HL-60 (cell line): ENCODE results near the gene HMX2.

Experiments used
- DNase-seq, 2 experiments: peaks; one replicate each; pipeline ENCODE4 v3.0.0-alpha.2; 2010 to 2020; ENCODE audit warnings: low read depth in 1 of 2, low spot score in 1 of 2
- H3K27ac ChIP-seq: fragments of 250-450 bp; sonication (Bioruptor Pico); replicated peaks from 2 replicates; pipeline ENCODE4 v1.5.1; 2020; ENCODE audit warnings: mild to moderate bottlenecking, moderate library complexity
- H3K27me3 ChIP-seq: fragments of 250-450 bp; sonication (Bioruptor Pico); 2 replicates; pipeline ENCODE4 v1.5.1; 2021; ENCODE audit warnings: mild to moderate bottlenecking, moderate library complexity; ENCODE audit not compliant: insufficient read depth, poor library complexity, severe bottlenecking
- H3K4me3 ChIP-seq: replicated peaks from 2 replicates; pipeline ENCODE4 v1.5.1; 2011; ENCODE audit warnings: mild to moderate bottlenecking, control low read depth, low read length; ENCODE audit not compliant: insufficient read depth
- GABPA ChIP-seq: IDR thresholded peaks from 2 replicates; pipeline ENCODE4 v1.6.1; 2012; ENCODE audit warnings: low read depth
- POLR2AphosphoS5 ChIP-seq: IDR thresholded peaks from 2 replicates; pipeline ENCODE4 v1.6.1; 2012; ENCODE audit warnings: low read depth
- REST ChIP-seq: IDR thresholded peaks from 2 replicates; pipeline ENCODE4 v1.6.1; 2012; ENCODE audit warnings: low read depth; ENCODE audit not compliant: insufficient replicate concordance
- SPI1 ChIP-seq: IDR thresholded peaks from 2 replicates; pipeline ENCODE4 v1.6.1; 2012; ENCODE audit warnings: low read depth, mild to moderate bottlenecking, borderline replicate concordance
- TF ChIP-seq, protein P1 (sequence below): IDR thresholded peaks from one replicate; pipeline ENCODE4 v1.5.1; 2011; ENCODE audit warnings: low read length, control low read depth, inconsistent platforms; ENCODE audit not compliant: insufficient read depth

Gene HMX2

DNA sequence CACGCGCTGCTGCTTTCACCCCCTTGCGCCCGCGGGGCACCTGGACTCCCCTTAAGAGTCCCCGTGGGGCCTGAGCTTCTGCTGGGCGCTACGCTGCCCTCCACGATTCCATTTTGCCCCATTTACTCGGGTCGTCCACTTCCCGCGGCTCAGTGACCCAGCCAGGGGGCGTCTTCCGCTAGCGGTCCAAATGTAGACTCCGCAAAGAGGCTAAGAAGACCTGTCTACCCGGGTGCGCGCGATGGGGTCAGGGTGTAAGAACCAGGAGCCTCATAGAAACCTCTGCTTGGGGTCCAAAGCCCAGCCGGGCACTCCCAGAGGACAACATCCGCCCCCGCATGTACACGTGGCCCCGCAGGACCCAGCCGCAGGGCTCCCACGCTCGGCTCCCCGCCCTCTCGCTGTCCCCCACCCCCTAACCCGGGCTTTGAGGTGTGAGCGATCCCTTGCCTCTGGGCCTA is 5.2 kb upstream of the HMX2 start:
- Histone ChIP-seq H3K27me3 (peaks cover 95% of the 10 kb centered on the region), H3K27ac (no peak overlapping the region), H3K4me3 (no peak overlapping the region)
- no peak for DNase-seq
- no peak for TF ChIP-seq POLR2AphosphoS5
- no peak for TF ChIP-seq SPI1
- TF ChIP-seq REST, result no peak
- TF ChIP-seq, protein P1, sequence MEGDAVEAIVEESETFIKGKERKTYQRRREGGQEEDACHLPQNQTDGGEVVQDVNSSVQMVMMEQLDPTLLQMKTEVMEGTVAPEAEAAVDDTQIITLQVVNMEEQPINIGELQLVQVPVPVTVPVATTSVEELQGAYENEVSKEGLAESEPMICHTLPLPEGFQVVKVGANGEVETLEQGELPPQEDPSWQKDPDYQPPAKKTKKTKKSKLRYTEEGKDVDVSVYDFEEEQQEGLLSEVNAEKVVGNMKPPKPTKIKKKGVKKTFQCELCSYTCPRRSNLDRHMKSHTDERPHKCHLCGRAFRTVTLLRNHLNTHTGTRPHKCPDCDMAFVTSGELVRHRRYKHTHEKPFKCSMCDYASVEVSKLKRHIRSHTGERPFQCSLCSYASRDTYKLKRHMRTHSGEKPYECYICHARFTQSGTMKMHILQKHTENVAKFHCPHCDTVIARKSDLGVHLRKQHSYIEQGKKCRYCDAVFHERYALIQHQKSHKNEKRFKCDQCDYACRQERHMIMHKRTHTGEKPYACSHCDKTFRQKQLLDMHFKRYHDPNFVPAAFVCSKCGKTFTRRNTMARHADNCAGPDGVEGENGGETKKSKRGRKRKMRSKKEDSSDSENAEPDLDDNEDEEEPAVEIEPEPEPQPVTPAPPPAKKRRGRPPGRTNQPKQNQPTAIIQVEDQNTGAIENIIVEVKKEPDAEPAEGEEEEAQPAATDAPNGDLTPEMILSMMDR, result no peak
- TF ChIP-seq GABPA, result no peak

DNA sequence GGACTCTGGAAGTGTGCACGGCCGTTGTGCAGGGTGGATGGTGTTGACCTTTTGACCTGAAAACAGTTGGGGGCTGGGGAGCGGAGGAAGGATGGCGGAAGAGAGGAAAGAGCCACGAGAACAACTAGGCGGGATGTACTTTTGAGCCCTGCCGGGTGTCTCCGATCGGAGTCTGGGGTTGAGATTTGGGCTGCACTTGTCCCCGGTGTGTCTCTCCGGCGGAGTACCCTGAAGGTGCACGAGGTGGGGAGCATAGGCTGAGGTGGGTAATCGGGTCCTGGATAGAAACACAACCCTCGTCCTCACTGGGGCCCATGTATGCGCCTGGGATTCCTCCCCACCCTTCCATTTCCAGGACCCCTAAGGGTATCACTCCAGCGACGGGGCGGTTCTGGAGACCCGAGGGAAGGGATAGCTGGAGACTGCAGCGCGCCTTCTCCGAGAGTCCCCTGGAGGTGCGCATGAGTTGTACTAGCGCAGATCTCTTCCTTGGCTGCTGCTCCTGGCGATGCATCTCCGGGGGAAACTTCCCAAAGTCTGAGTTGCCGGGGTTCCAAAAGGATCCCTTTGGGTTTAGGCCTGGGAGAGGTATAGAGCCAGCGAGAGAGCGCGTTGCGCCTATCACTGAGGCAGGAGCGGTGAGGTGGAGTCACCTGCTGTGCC is 4.6 kb upstream of the HMX2 start:
- H3K27ac ChIP-seq, result no peak overlapping the region
- peaks cover 95% of the 10 kb centered on the region for H3K27me3 ChIP-seq
- DNase-seq, result no peak
- TF ChIP-seq, protein P1, result no peak
- no peak for TF ChIP-seq SPI1
- H3K4me3 ChIP-seq, result no peak overlapping the region

- no peak overlapping the region for H3K4me3 ChIP-seq
Measured at GRCh38 chr10:123143825-123144168, 4.1 kb upstream of the HMX2 start.

DNA sequence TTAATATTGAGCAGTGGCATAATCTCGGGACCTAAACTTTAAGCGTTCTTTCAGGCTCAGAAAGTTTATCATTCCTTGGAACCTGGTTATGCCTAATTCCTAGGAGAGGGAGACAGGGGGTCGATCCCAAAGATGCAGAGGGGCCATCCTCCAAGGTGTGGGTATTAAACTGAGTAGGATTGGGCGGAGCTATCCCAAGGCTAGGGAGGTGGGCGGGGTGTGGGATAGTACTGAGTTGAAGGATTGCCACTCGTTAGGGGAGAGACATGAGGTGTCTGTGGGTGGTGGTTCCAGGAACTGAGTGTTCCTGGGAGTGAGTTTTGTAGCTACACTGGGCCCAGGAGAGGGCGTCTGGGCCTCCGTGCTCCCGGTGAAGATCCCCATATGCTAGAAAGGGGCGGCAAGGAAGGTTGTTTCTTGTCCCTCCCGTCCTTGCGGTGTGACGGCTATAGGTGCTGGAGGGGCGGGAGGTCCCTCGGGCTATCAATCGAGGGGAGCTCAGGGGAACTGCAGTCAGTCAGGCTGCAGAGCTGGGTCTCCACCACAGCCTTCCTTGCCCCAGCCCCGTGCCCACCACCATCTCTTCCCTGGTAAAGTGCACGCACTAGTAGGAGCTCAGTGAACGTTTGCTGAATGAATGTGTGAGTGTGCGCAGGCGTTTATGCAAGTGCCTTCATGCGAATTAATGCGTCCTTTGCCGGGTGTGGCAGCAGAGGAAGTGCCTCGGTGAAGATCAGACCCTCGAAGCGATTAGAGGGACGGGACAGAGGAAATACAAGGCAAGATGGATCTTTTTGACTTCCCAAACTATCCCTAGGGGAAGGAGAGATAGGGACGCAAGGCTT is 3.0 kb upstream of the HMX2 start:
- no peak overlapping the region for H3K4me3 ChIP-seq
- no peak overlapping the region for H3K27ac ChIP-seq
- TF ChIP-seq GABPA (no peak), SPI1 (no peak), POLR2AphosphoS5 (no peak), REST (no peak)
- TF ChIP-seq, protein P1, result no peak
- peaks cover 93% of the 10 kb centered on the region for H3K27me3 ChIP-seq
- DNase-seq, result no peak

More at GRCh38 chr10:123143825-123144168, 4.1 kb upstream of the HMX2 start:
- TF ChIP-seq GABPA, result no peak
- no peak for TF ChIP-seq POLR2AphosphoS5
- no peak for DNase-seq
- H3K27me3 ChIP-seq, result peaks cover 95% of the 10 kb centered on the region
- no peak overlapping the region for H3K27ac ChIP-seq
